ENCODE results near the gene ARHGEF1.

Gene ARHGEF1

DNA sequence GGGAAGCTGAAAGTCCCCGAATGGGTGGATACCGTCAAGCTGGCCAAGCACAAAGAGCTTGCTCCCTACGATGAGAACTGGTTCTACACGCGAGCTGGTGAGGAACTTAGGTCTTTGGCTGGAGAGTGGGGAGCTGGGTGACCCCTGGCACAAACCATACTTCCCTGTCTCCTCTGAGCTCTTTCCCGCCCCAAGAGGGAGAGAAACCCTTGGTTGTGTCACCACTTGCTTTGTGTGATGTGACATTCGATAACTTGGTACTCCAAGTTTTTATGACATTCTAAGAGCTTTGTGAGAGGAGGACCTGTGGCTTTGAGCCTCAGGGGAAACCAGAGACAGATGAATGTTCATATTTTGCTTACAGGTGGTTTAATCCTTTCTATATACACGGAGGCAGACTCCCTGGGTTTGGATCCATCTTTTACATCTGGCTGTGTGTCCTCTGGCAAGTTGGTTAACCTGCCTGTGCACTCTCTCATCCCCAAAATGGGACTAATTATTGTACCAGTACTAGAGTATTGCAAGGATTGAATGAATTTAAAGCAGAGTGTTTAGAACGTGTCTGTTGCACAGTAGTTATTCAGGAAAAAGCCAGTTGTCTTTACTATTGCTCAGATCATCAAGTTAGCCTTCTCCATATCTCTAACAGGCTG, 21.7 kb upstream of the ARHGEF1 start:
- Mint-ChIP-seq H3K27ac (peak overlapping the region; percentile 83 to 96 (median 93)), H3K9me3 (no peaks in the 10 kb centered on the region), H3K36me3 (ENCODE audit: low read depth) (peaks cover 48% of the 10 kb centered on the region), H3K4me3 (peak overlapping the region; percentile 95 to 97 (median 96)), H3K27me3 (ENCODE audit: low read depth) (no peaks in the 10 kb centered on the region), H3K4me1 (peaks cover 37% of the 10 kb centered on the region)
- TF ChIP-seq CTCF (IDR thresholded peaks at IDR 0.05; ENCODE audit: unreplicated experiment in 3 of 3) = no peak

GRCh38 chr19:41861846-41862245, 21.1 kb upstream of the ARHGEF1 start:
- Mint-ChIP-seq H3K36me3 (ENCODE audit: low read depth) (peaks cover 50% of the 10 kb centered on the region), H3K27me3 (ENCODE audit: low read depth) (no peaks in the 10 kb centered on the region), H3K27ac (peak overlapping the region; percentile 83 to 96 (median 93)), H3K9me3 (no peaks in the 10 kb centered on the region), H3K4me1 (peaks cover 37% of the 10 kb centered on the region), H3K4me3 (peak overlapping the region; percentile 95 to 97 (median 96))
- TF ChIP-seq CTCF (IDR thresholded peaks at IDR 0.05; ENCODE audit: unreplicated experiment in 3 of 3) = no peak

- no peaks in the 10 kb centered on the region for H3K27me3 Mint-ChIP-seq (ENCODE audit: low read depth)
- H3K4me3 Mint-ChIP-seq = peak overlapping the region; percentile 95 to 97 (median 96)
- peak overlapping the region in 1 of 3 experiments; percentile 40 for H3K27ac Mint-ChIP-seq
Observed at GRCh38 chr19:41862445-41862986, 20.5 kb upstream of the ARHGEF1 start.

DNA sequence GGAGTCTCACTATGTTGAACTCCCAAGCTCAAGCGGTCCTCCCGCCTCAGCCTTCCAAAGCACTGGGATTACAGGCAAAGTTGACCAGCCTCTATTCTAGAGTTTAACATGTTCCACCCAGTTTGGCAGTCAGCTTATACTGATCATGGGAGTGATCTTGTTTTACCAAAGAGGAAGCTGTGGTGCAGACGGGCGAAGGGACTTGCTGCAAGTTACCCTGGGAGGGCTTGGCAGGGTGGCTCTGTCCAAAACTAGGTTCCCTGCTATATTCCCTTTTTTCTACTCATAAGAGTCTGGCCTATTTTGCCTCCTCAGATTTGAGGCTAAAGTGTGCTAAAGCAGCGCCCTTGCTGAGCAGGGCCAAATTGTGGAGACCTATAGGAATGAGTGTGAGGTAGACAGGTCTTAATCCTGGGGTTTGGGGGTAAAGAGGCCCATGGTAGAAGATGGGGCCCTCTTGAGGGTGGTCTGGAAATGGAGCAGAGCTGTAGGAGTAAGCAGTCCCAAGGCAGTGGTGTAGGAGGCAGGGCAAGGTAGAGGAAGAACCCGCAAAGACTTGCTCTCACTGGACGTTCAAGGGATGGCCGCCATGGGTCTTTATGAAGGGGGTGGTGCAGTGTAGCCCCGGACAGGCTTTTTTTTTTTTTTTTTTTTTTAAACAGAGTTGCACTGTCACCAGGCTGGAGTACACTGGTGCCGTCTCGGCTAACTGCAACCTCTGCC, 19.6 kb upstream of the ARHGEF1 start:
- H3K27ac Mint-ChIP-seq = peak overlapping the region in 1 of 3 experiments; percentile 52
- H3K4me3 Mint-ChIP-seq = peak overlapping the region; percentile 17 to 97 (median 95)
- no peaks in the 10 kb centered on the region for H3K9me3 Mint-ChIP-seq
- TF ChIP-seq CTCF (IDR thresholded peaks at IDR 0.05; ENCODE audit: unreplicated experiment in 3 of 3) = no peak
- H3K4me1 Mint-ChIP-seq = peaks cover 45% of the 10 kb centered on the region
- no peaks in the 10 kb centered on the region for H3K27me3 Mint-ChIP-seq (ENCODE audit: low read depth)
- peaks cover 58% of the 10 kb centered on the region for H3K36me3 Mint-ChIP-seq (ENCODE audit: low read depth)

More at GRCh38 chr19:41862445-41862986, 20.5 kb upstream of the ARHGEF1 start:
- no peaks in the 10 kb centered on the region for H3K9me3 Mint-ChIP-seq
- peaks cover 50% of the 10 kb centered on the region for H3K36me3 Mint-ChIP-seq (ENCODE audit: low read depth)
- TF ChIP-seq CTCF (IDR thresholded peaks at IDR 0.05; ENCODE audit: unreplicated experiment in 3 of 3) = no peak
- peaks cover 37% of the 10 kb centered on the region for H3K4me1 Mint-ChIP-seq

- Mint-ChIP-seq H3K36me3 (ENCODE audit: low read depth) (peaks cover 60% of the 10 kb centered on the region), H3K9me3 (no peaks in the 10 kb centered on the region), H3K4me1 (peaks cover 45% of the 10 kb centered on the region), H3K4me3 (peak overlapping the region in 2 of 3 experiments; percentile 12 to 56), H3K27ac (no peak overlapping the region), H3K27me3 (ENCODE audit: low read depth) (no peaks in the 10 kb centered on the region)
- no peak for TF ChIP-seq CTCF (IDR thresholded peaks at IDR 0.05; ENCODE audit: unreplicated experiment in 3 of 3)
Observed at GRCh38 chr19:41864374-41864773, 18.6 kb upstream of the ARHGEF1 start.

All from nephron (organoid).